GM12864 (cell line): ENCODE measurements around the gene CENPP.

ENCODE experiments used
- DNase-seq: peaks from one replicate; pipeline ENCODE4 v3.0.0-alpha.2; 2011; ENCODE audit warnings: low read depth
- H3K4me3 ChIP-seq: 2 replicates; pipeline ENCODE4 v1.5.1; 2011; ENCODE audit warnings: mild to moderate bottlenecking, low read depth, low read length, control low read depth
- CTCF ChIP-seq: IDR thresholded peaks from 2 replicates; pipeline ENCODE4 v1.5.1; 2011; ENCODE audit warnings: low read depth, mild to moderate bottlenecking, moderate library complexity, low read length, control low read depth, inconsistent platforms; ENCODE audit errors: missing control alignments

The CENPP gene

GRCh38 chr9:92638621-92639101 lies 312.9 kb downstream of the CENPP start:
- no peak for TF ChIP-seq CTCF
- no peak for DNase-seq
- H3K4me3 ChIP-seq = no peak overlapping the region

GRCh38 chr9:92639124-92639523 lies 313.4 kb downstream of the CENPP start:
- DNase-seq = no peak
- H3K4me3 ChIP-seq = no peak overlapping the region
- TF ChIP-seq CTCF = no peak

GRCh38 chr9:92639791-92640271 lies 314.1 kb downstream of the CENPP start:
- no peak for DNase-seq
- no peak for TF ChIP-seq CTCF
- no peak overlapping the region for H3K4me3 ChIP-seq

GRCh38 chr9:92640398-92641091 lies 314.8 kb downstream of the CENPP start:
- no peak overlapping the region for H3K4me3 ChIP-seq
- DNase-seq = no peak
- TF ChIP-seq CTCF = no peak

- DNase-seq = no peak
- no peak for TF ChIP-seq CTCF
- no peak overlapping the region for H3K4me3 ChIP-seq
Measured at GRCh38 chr9:92641092-92641809, 315.5 kb downstream of the CENPP start.

- no peak for TF ChIP-seq CTCF
- no peak overlapping the region for H3K4me3 ChIP-seq
- no peak for DNase-seq
Measured at GRCh38 chr9:92642041-92642451, 316.3 kb downstream of the CENPP start.

GRCh38 chr9:92642564-92642963 lies 316.8 kb downstream of the CENPP start:
- no peak overlapping the region for H3K4me3 ChIP-seq
- no peak for DNase-seq
- no peak for TF ChIP-seq CTCF
